Measurements from ENCODE around the gene NKX1-2.

DNA sequence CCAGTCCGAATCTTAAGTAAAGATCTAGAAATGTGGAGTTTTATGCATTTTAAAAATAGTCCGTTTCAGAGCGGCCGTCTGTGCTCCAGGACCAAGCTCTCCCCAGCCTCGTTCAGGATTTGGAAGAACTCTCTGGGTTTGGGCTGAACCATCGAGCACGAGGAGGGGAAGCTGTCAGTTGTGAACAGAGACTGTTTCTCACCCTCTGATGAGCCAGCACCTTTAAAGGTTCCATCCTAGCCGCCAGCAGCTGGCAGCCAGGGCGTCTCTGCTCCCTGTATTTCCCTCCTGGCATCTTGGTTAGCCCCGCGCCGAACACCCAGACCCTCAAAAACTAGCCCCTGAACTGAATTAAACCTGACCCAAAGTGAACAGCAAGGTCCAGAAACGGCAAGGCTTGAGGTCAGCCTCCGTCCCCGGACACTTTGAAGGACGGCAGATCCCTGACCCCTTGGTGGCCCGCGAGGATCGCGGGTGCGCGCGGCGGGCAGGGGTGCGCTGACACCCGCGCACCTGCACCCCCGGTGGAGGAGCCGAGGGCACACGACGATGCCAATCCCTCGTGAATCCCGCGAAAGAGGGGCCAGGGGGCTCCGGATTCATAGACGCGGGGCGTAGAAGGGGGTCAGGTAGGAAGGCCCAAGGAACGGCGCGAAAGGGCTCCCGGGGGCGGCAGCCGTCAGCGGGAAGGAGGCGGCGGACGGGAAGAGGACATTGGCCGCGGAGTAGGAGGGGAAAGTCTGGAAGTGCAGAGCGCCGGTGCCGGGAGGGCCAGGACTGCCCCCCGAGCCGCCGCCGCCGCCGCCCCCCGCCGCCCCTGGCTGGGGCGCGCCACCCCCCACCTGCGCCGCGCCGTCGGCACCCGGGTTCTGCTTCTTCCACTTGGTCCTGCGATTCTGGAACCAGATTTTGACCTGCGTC lies 2.7 kb downstream of the NKX1-2 start:
- TF ChIP-seq NRF1 (IDR thresholded peaks at IDR 0.05; ENCODE audit: low read depth, low read length) (no peak), TCF12 (IDR thresholded peaks at IDR 0.05) (no peak), POLR2AphosphoS5 (IDR thresholded peaks at IDR 0.05; ENCODE audit: low read depth, low read length) (no peak), CTCF (IDR thresholded peaks at IDR 0.05) (no peak), MXI1 (IDR thresholded peaks at IDR 0.05; ENCODE audit: low read depth, low read length) (no peak)

All from SK-N-SH (cell line).